IMR-90 (cell line): ENCODE data around the gene GNG7.

ENCODE experiments used
- BHLHE40 ChIP-seq: fragments of 150-350 bp; IDR thresholded peaks from 2 replicates; pipeline ENCODE4 v1.6.1; 2016; ENCODE audit warnings: mild to moderate bottlenecking, low read depth, low read length
- FOS ChIP-seq: fragments of 150-350 bp; IDR thresholded peaks from 2 replicates; pipeline ENCODE4 v1.6.1; 2016; ENCODE audit warnings: low read depth, low read length
- MXI1 ChIP-seq: IDR thresholded peaks from 2 replicates; pipeline ENCODE4 v1.6.1; 2012; ENCODE audit warnings: low read depth, mild to moderate bottlenecking, low read length, moderate library complexity, borderline replicate concordance
- POLR2A ChIP-seq: IDR thresholded peaks from 2 replicates; pipeline ENCODE4 v1.6.1; 2012; ENCODE audit warnings: mild to moderate bottlenecking, low read depth, low read length
- RAD21 ChIP-seq: IDR thresholded peaks from 2 replicates; pipeline ENCODE4 v1.6.1; 2012; ENCODE audit warnings: low read length, improper control_type of control experiment
- RCOR1 ChIP-seq: IDR thresholded peaks from 2 replicates; pipeline ENCODE4 v1.6.1; 2012; ENCODE audit warnings: mild to moderate bottlenecking, low read length, improper control_type of control experiment; ENCODE audit not compliant: insufficient replicate concordance
- TF ChIP-seq, protein P1 (sequence below): conservative IDR thresholded peaks from 2 replicates; pipeline ENCODE4 v1.5.1; 2012; ENCODE audit warnings: mild to moderate bottlenecking, low read depth, low read length, improper control_type of control experiment

DNA sequence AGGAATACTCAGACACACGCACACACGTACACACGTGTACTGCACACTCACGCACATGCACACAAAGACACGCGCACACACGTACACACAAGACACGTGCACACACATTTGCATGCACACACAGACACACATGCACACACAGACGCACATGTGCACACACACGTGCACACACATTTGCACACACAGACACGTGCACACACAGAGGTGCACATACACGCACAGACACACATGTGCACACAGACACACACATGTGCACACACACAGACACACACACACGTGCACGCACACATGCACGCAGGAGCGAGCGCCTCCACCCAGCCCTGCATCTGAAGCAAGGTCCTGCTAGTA lies 145.4 kb downstream of the GNG7 start:
- TF ChIP-seq FOS (no peak), BHLHE40 (no peak), MXI1 (no peak), RAD21 (no peak), RCOR1 (no peak), POLR2A (no peak)
- TF ChIP-seq, protein P1, sequence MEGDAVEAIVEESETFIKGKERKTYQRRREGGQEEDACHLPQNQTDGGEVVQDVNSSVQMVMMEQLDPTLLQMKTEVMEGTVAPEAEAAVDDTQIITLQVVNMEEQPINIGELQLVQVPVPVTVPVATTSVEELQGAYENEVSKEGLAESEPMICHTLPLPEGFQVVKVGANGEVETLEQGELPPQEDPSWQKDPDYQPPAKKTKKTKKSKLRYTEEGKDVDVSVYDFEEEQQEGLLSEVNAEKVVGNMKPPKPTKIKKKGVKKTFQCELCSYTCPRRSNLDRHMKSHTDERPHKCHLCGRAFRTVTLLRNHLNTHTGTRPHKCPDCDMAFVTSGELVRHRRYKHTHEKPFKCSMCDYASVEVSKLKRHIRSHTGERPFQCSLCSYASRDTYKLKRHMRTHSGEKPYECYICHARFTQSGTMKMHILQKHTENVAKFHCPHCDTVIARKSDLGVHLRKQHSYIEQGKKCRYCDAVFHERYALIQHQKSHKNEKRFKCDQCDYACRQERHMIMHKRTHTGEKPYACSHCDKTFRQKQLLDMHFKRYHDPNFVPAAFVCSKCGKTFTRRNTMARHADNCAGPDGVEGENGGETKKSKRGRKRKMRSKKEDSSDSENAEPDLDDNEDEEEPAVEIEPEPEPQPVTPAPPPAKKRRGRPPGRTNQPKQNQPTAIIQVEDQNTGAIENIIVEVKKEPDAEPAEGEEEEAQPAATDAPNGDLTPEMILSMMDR, result no peak
